Measurements from ENCODE around the gene BDNF.

BDNF gene

DNA sequence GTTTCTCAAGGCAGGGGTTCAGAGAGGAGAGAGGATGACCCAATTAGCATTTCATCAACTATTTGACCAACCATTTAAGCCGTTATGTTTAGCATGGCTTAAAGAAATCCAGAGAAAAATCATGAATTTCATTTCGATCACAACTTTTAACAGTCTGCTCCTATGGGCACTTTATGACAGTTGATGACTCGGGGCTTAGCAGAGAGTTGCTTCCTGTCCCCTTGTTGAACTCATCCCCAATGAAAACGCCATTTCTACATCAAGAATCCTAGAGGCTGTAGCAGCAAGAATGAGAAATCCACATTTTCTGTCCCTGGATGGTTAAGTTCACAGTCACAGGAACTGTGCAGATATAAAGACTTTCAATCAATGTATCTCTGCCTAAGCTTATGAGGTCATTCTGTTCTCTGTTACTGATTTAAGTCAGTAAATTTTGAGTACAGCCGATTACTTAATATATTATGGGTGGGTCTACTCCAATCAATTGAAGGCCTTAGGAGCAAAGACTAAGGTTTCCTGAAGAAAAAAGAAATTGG, 81.1 kb downstream of the BDNF start:
- no peaks in the 10 kb centered on the region for H3K27me3 ChIP-seq (replicated peaks; ENCODE audit: control insufficient read depth, insufficient read depth, low read length)
- no peaks in the 10 kb centered on the region for H3K36me3 ChIP-seq (ENCODE audit: control insufficient read depth, insufficient read depth, low read length)
- TF ChIP-seq, protein P1, sequence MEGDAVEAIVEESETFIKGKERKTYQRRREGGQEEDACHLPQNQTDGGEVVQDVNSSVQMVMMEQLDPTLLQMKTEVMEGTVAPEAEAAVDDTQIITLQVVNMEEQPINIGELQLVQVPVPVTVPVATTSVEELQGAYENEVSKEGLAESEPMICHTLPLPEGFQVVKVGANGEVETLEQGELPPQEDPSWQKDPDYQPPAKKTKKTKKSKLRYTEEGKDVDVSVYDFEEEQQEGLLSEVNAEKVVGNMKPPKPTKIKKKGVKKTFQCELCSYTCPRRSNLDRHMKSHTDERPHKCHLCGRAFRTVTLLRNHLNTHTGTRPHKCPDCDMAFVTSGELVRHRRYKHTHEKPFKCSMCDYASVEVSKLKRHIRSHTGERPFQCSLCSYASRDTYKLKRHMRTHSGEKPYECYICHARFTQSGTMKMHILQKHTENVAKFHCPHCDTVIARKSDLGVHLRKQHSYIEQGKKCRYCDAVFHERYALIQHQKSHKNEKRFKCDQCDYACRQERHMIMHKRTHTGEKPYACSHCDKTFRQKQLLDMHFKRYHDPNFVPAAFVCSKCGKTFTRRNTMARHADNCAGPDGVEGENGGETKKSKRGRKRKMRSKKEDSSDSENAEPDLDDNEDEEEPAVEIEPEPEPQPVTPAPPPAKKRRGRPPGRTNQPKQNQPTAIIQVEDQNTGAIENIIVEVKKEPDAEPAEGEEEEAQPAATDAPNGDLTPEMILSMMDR (IDR thresholded peaks at IDR 0.05; ENCODE audit: insufficient read depth, low read length, poor library complexity, severe bottlenecking) = no peak
- H3K4me3 ChIP-seq (replicated peaks; ENCODE audit: low read depth, low read length) = no peak overlapping the region
- no peak for DNase-seq (ENCODE audit: extremely low read depth, insufficient read length)

GRCh38 chr11:27618281-27618915, 81.9 kb downstream of the BDNF start:
- Histone ChIP-seq H3K36me3 (ENCODE audit: control insufficient read depth, insufficient read depth, low read length) (no peaks in the 10 kb centered on the region), H3K27me3 (replicated peaks; ENCODE audit: control insufficient read depth, insufficient read depth, low read length) (no peaks in the 10 kb centered on the region), H3K4me3 (replicated peaks; ENCODE audit: low read depth, low read length) (no peak overlapping the region)
- TF ChIP-seq, protein P1 (IDR thresholded peaks at IDR 0.05; ENCODE audit: insufficient read depth, low read length, poor library complexity, severe bottlenecking) = no peak
- DNase-seq (ENCODE audit: extremely low read depth, insufficient read length) = no peak

DNA sequence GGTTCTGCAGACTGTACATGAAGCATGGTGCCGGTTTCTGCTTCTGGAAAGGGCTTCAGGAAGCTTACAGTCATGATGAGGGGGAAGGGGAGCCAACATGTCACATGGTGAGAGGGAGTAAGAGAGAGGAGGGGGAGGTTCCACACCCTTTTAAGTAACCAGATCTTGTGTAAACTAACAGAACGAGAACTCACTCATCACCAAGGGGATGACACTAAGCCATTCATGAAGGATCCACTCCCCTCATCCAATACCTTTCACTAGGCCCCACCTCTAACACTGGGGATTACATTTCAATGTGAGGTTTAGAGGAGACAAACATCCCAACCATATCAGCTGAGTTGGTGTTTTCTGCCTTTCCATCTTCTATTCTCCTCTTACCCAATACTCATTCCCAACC, 83.5 kb downstream of the BDNF start:
- Histone ChIP-seq H3K36me3 (ENCODE audit: control insufficient read depth, insufficient read depth, low read length) (no peaks in the 10 kb centered on the region), H3K27me3 (replicated peaks; ENCODE audit: control insufficient read depth, insufficient read depth, low read length) (no peaks in the 10 kb centered on the region), H3K4me3 (replicated peaks; ENCODE audit: low read depth, low read length) (no peak overlapping the region)
- TF ChIP-seq, protein P1 (IDR thresholded peaks at IDR 0.05; ENCODE audit: insufficient read depth, low read length, poor library complexity, severe bottlenecking) = no peak
- DNase-seq (ENCODE audit: extremely low read depth, insufficient read length) = no peak

GRCh38 chr11:27615833-27616232, 84.4 kb downstream of the BDNF start:
- TF ChIP-seq, protein P1 (IDR thresholded peaks at IDR 0.05; ENCODE audit: insufficient read depth, low read length, poor library complexity, severe bottlenecking) = no peak
- no peak overlapping the region for H3K4me3 ChIP-seq (replicated peaks; ENCODE audit: low read depth, low read length)
- no peaks in the 10 kb centered on the region for H3K36me3 ChIP-seq (ENCODE audit: control insufficient read depth, insufficient read depth, low read length)
- DNase-seq (ENCODE audit: extremely low read depth, insufficient read length) = no peak
- H3K27me3 ChIP-seq (replicated peaks; ENCODE audit: control insufficient read depth, insufficient read depth, low read length) = no peaks in the 10 kb centered on the region

DNA sequence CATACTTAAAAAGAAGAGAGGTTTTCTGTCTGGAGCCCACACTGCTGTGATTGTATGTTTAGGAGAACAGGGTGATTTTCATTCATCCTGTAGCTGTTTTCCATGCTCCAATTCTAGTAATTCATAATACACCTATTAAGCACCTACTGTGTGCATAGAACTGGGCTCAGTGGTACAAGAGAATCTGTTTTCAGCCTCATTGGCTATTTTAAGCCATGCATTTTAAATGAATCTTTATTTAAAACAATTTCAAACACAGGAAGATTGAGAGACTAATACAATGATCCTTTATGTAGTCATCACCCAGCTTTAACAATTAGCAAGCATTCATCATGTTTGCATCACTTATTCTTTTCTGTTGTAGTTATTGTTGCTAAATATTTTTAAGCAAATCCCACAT, 86.2 kb downstream of the BDNF start:
- Histone ChIP-seq H3K4me3 (replicated peaks; ENCODE audit: low read depth, low read length) (no peak overlapping the region), H3K36me3 (ENCODE audit: control insufficient read depth, insufficient read depth, low read length) (no peaks in the 10 kb centered on the region), H3K27me3 (replicated peaks; ENCODE audit: control insufficient read depth, insufficient read depth, low read length) (no peaks in the 10 kb centered on the region)
- no peak for DNase-seq (ENCODE audit: extremely low read depth, insufficient read length)
- TF ChIP-seq, protein P1 (IDR thresholded peaks at IDR 0.05; ENCODE audit: insufficient read depth, low read length, poor library complexity, severe bottlenecking) = no peak

All from GM06990 (cell line).